HG03103 (cell line): ENCODE results near the gene APPL1.
"Not testable (repeated sequence)": the region's sequence is repeated elsewhere in the genome, so short reads cannot be mapped to it uniquely, and the experiment has no call there.

Experiments used
- ATAC-seq: cut with Tn5 transposase; IDR thresholded peaks from one replicate; pipeline ENCODE4 v1.9.1; 2021; ENCODE audit warnings: low read depth; ENCODE audit not compliant: unreplicated experiment

APPL1 gene

GRCh38 chr3:57261119-57261518, 33.6 kb downstream of the APPL1 start:
- no peak for ATAC-seq

GRCh38 chr3:57261929-57262328, 34.4 kb downstream of the APPL1 start:
- no peak for ATAC-seq

- no peak for ATAC-seq
These were observed 40.9 kb downstream of the APPL1 start for GRCh38 chr3:57268416-57268815.

GRCh38 chr3:57274845-57275244, 47.3 kb downstream of the APPL1 start:
- no peak for ATAC-seq

- ATAC-seq = no peak
These were observed 47.9 kb downstream of the APPL1 start for GRCh38 chr3:57275393-57275792.

- ATAC-seq = no peak
These were observed 50.7 kb downstream of the APPL1 start for GRCh38 chr3:57278237-57278636.

- no peak for ATAC-seq
These were observed 52.2 kb downstream of the APPL1 start for GRCh38 chr3:57279685-57280084.

- no peak for ATAC-seq
These were observed 54.2 kb downstream of the APPL1 start for GRCh38 chr3:57281715-57282114.

GRCh38 chr3:57283334-57283733, 55.8 kb downstream of the APPL1 start:
- ATAC-seq = no peak

- no peak for ATAC-seq
These were observed 59.7 kb downstream of the APPL1 start for GRCh38 chr3:57287205-57287604.

- ATAC-seq = no peak
These were observed 60.9 kb downstream of the APPL1 start for GRCh38 chr3:57288403-57288802.

- no peak for ATAC-seq
These were observed 64.8 kb downstream of the APPL1 start, which contains the start of gene ASB14 for GRCh38 chr3:57292159-57292896. TSS of gene ASB14 (minus strand) at chr3:57292685. CDS start at chr3:57292033, 652 bp downstream.

- no peak for ATAC-seq
These were observed 65.5 kb downstream of the APPL1 start for GRCh38 chr3:57292897-57293526.

GRCh38 chr3:57298041-57298440, 70.5 kb downstream of the APPL1 start:
- ATAC-seq = no peak

GRCh38 chr3:57303520-57303919, 76.0 kb downstream of the APPL1 start:
- not testable (repeated sequence) for ATAC-seq

- ATAC-seq = no peak
These were observed 82.3 kb downstream of the APPL1 start for GRCh38 chr3:57309769-57310360.

- no peak for ATAC-seq
These were observed 86.7 kb downstream of the APPL1 start for GRCh38 chr3:57314204-57314603.
